Measurements from ENCODE around the gene SDR42E2.

DNA sequence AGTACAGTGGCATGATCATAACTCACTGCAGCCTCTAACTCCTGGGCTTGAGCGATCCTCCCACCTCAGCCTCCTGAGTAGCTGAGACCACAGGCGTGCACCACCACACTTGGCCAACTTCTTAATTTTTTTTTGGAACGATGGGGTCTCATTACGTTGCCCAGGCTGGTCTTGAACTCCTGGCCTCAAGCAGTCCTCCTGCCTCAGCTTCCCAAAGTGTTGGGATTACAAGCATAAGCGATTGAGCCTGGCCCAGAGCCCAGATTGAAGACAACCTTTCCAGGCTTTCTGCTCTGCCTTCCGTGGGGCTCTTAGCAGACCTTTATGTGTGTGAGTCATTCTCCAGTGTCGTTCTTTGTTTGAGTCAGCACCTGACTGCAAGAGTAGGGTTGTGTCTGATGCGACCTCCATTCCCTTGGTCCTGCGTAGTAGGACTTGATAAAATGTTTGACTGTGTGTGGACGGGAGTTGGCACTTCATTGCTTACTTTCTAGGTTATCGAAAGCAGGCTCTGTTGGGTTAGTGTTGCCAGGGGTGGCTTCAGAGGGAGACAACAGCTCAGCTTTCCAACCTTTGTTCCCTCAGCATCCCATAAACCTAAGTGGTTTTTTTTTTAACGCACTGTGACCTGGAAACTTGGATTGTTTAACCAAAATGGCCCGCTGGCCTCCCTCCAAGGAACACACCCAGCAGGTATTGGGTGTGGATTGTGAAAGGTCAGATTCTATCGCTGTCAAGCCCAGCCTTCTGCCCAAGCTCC, 70.2 kb downstream of the SDR42E2 start:
- TF ChIP-seq WRNIP1 (IDR thresholded peaks at IDR 0.05; ENCODE audit: borderline replicate concordance, low read depth, low read length), result no peak
- TF ChIP-seq, protein P1, sequence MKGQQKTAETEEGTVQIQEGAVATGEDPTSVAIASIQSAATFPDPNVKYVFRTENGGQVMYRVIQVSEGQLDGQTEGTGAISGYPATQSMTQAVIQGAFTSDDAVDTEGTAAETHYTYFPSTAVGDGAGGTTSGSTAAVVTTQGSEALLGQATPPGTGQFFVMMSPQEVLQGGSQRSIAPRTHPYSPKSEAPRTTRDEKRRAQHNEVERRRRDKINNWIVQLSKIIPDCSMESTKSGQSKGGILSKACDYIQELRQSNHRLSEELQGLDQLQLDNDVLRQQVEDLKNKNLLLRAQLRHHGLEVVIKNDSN (IDR thresholded peaks at IDR 0.05; ENCODE audit: borderline replicate concordance, extremely low read length, insufficient read depth, low read depth, low read length), result no peak
- TF ChIP-seq CEBPB (IDR thresholded peaks at IDR 0.05; ENCODE audit: borderline replicate concordance in 1 of 2, low read depth in 2 of 2, low read length in 2 of 2), result no peak
- no peak for TF ChIP-seq BHLHE40 (IDR thresholded peaks at IDR 0.05; ENCODE audit: borderline replicate concordance in 1 of 2, low read depth in 2 of 2, low read length in 1 of 2)
- no peak for TF ChIP-seq POLR2A (IDR thresholded peaks at IDR 0.05; ENCODE audit: low read depth, low read length)
- no peak for TF ChIP-seq SPI1 (IDR thresholded peaks at IDR 0.05; ENCODE audit: borderline replicate concordance, insufficient read depth, low read depth, low read length)
- no peak for TF ChIP-seq FOS (IDR thresholded peaks at IDR 0.05; ENCODE audit: borderline replicate concordance, extremely low read depth, insufficient read length)
- no peak for TF ChIP-seq ZNF274 (IDR thresholded peaks at IDR 0.05; ENCODE audit: insufficient read depth, insufficient read length)
- TF ChIP-seq, protein P2, sequence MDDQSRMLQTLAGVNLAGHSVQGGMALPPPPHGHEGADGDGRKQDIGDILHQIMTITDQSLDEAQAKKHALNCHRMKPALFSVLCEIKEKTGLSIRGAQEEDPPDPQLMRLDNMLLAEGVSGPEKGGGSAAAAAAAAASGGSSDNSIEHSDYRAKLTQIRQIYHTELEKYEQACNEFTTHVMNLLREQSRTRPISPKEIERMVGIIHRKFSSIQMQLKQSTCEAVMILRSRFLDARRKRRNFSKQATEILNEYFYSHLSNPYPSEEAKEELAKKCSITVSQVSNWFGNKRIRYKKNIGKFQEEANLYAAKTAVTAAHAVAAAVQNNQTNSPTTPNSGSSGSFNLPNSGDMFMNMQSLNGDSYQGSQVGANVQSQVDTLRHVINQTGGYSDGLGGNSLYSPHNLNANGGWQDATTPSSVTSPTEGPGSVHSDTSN (IDR thresholded peaks at IDR 0.05; ENCODE audit: insufficient replicate concordance, low read depth, low read length), result no peak

Measured in GM12878 (cell line).